Activated naive CD8-positive, alpha-beta T cell treated with anti-CD3 and anti-CD28 coated beads for 36 hours (primary cell): ENCODE data around the gene ACSL5. TPM values are rescaled to one million over a fixed set of nuclear protein-coding genes. Genes with fewer than 3 reads are reported as not detected.
"Not testable (repeated sequence)": the region's sequence is repeated elsewhere in the genome, so short reads cannot be mapped to it uniquely, and the experiment has no call there.

Experiments used
- DNase-seq: peaks from one replicate; pipeline ENCODE4 v3.0.0; 2021
- H3K27ac Mint-ChIP-seq: one replicate; pipeline ENCODE4 v1.8.0; 2022; ENCODE audit warnings: mild to moderate bottlenecking, moderate library complexity, mixed read lengths
- H3K27me3 Mint-ChIP-seq: one replicate; pipeline ENCODE4 v1.8.0; 2022; ENCODE audit warnings: mild to moderate bottlenecking, mixed read lengths
- H3K36me3 Mint-ChIP-seq: one replicate; pipeline ENCODE4 v1.8.0; 2021; ENCODE audit warnings: mild to moderate bottlenecking, mixed read lengths
- H3K4me1 Mint-ChIP-seq: one replicate; pipeline ENCODE4 v1.8.0; 2021; ENCODE audit warnings: mixed read lengths
- H3K4me3 Mint-ChIP-seq: one replicate; pipeline ENCODE4 v1.8.0; 2022; ENCODE audit warnings: mild to moderate bottlenecking, moderate library complexity, mixed read lengths
- H3K9me3 Mint-ChIP-seq: one replicate; pipeline ENCODE4 v1.8.0; 2022; ENCODE audit warnings: mixed read lengths
- total RNA-seq, 2 experiments: library from RNA; stranded (reverse); gene quantifications; one replicate each; pipeline ENCODE4 v1.2.3, GENCODE V29; 2021

ACSL5 gene
- total RNA-seq, 2 experiments from 2014 or later, result 50.3 to 54.3 TPM

- no peak overlapping the region for H3K27ac Mint-ChIP-seq
- no peak overlapping the region for H3K4me3 Mint-ChIP-seq
- DNase-seq, result no peak
- no peaks in the 10 kb centered on the region for H3K9me3 Mint-ChIP-seq
- no peaks in the 10 kb centered on the region for H3K27me3 Mint-ChIP-seq
- peaks cover 45% of the 10 kb centered on the region for H3K36me3 Mint-ChIP-seq
- peaks cover 2% of the 10 kb centered on the region for H3K4me1 Mint-ChIP-seq
Measured at GRCh38 chr10:112404617-112405016, 30.7 kb downstream of the ACSL5 start.

GRCh38 chr10:112406806-112407205, 32.9 kb downstream of the ACSL5 start:
- not testable (repeated sequence) for H3K27ac Mint-ChIP-seq, H3K9me3 Mint-ChIP-seq

GRCh38 chr10:112407696-112408095, 33.8 kb downstream of the ACSL5 start:
- Mint-ChIP-seq H3K4me1 (peaks cover 2% of the 10 kb centered on the region), H3K27me3 (no peaks in the 10 kb centered on the region), H3K27ac (no peak overlapping the region), H3K36me3 (peaks cover 48% of the 10 kb centered on the region), H3K9me3 (no peaks in the 10 kb centered on the region), H3K4me3 (no peak overlapping the region)
- DNase-seq, result no peak

More at GRCh38 chr10:112406806-112407205, 32.9 kb downstream of the ACSL5 start:
- H3K4me1 Mint-ChIP-seq, DNase-seq, H3K4me3 Mint-ChIP-seq, H3K27me3 Mint-ChIP-seq: not testable (repeated sequence)
- H3K36me3 Mint-ChIP-seq, result peaks cover 49% of the 10 kb centered on the region

DNA sequence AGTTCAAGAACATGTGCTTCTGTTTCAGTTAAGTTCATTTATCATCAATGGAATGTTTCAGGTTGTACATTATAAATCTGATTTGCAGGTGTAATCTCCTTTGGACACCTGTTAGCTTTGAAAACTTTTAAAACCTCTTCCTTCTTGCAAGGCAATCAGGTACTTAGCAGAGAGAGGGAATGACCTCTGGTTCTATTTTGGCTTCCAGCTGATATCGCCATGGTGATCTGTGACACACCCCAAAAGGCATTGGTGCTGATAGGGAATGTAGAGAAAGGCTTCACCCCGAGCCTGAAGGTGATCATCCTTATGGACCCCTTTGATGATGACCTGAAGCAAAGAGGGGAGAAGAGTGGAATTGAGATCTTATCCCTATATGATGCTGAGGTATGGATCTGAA, 35.4 kb downstream of the ACSL5 start:
- Mint-ChIP-seq H3K9me3 (no peaks in the 10 kb centered on the region), H3K4me1 (peaks cover 2% of the 10 kb centered on the region), H3K4me3 (no peak overlapping the region), H3K36me3 (peaks cover 42% of the 10 kb centered on the region), H3K27ac (no peak overlapping the region), H3K27me3 (no peaks in the 10 kb centered on the region)
- no peak for DNase-seq

DNA sequence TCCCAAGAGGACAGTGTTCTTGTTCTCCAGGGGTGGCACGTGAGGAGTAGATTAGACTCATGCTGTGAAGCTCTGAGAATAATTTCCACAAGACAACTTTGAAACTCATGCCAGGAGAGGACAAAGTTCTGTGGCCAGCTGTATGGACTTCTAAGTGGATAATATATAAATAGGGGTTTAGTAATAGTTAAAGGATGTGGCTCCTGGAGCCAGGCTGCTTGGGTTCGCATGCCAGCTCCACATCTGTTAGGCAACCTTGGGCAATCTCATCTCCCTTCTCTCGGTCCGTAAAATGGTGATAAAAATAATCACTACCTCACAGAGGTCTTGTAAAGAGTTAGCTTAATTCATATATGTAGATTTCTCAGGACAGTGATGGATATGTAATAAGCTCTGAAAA, 35.8 kb downstream of the ACSL5 start:
- no peaks in the 10 kb centered on the region for H3K9me3 Mint-ChIP-seq
- no peak for DNase-seq
- H3K4me1 Mint-ChIP-seq, result peaks cover 2% of the 10 kb centered on the region
- H3K4me3 Mint-ChIP-seq, result no peak overlapping the region
- peaks cover 42% of the 10 kb centered on the region for H3K36me3 Mint-ChIP-seq
- no peaks in the 10 kb centered on the region for H3K27me3 Mint-ChIP-seq
- H3K27ac Mint-ChIP-seq, result no peak overlapping the region

DNA sequence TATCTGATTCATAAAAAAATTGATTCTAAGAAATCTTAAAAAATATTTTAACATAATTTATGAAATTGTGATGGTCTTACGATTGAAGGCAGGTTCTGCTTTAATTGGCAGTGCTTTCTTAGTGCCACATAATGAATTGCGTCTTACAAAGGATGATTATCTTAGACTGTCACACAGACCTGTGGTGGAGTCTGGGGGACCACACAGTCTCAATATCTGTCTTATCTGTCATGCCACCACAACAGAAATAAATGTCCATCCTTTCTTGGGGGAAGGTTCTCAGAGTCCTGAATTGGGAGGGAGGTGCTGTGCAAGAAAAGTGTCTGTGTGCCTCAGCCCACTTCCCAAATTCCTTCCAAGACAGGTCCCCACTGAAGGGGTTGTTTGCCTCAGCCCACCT, 38.8 kb downstream of the ACSL5 start:
- Mint-ChIP-seq H3K4me1 (no peaks in the 10 kb centered on the region), H3K36me3 (peaks cover 34% of the 10 kb centered on the region), H3K9me3 (no peaks in the 10 kb centered on the region), H3K4me3 (no peak overlapping the region), H3K27me3 (no peaks in the 10 kb centered on the region), H3K27ac (no peak overlapping the region)
- DNase-seq, result no peak

GRCh38 chr10:112421731-112422130, 47.8 kb downstream of the ACSL5 start:
- H3K36me3 Mint-ChIP-seq, result peaks cover 32% of the 10 kb centered on the region

GRCh38 chr10:112424651-112425050, 50.7 kb downstream of the ACSL5 start:
- DNase-seq, result no peak
- no peaks in the 10 kb centered on the region for H3K27me3 Mint-ChIP-seq
- H3K4me3 Mint-ChIP-seq, result no peak overlapping the region
- no peak overlapping the region for H3K27ac Mint-ChIP-seq
- no peaks in the 10 kb centered on the region for H3K9me3 Mint-ChIP-seq
- no peaks in the 10 kb centered on the region for H3K4me1 Mint-ChIP-seq
- H3K36me3 Mint-ChIP-seq, result peaks cover 27% of the 10 kb centered on the region

More at GRCh38 chr10:112421731-112422130, 47.8 kb downstream of the ACSL5 start:
- H3K4me1 Mint-ChIP-seq, result no peaks in the 10 kb centered on the region
- H3K27me3 Mint-ChIP-seq, result no peaks in the 10 kb centered on the region
- no peak overlapping the region for H3K27ac Mint-ChIP-seq
- no peak overlapping the region for H3K4me3 Mint-ChIP-seq
- H3K9me3 Mint-ChIP-seq, result no peaks in the 10 kb centered on the region
- DNase-seq, result no peak

DNA sequence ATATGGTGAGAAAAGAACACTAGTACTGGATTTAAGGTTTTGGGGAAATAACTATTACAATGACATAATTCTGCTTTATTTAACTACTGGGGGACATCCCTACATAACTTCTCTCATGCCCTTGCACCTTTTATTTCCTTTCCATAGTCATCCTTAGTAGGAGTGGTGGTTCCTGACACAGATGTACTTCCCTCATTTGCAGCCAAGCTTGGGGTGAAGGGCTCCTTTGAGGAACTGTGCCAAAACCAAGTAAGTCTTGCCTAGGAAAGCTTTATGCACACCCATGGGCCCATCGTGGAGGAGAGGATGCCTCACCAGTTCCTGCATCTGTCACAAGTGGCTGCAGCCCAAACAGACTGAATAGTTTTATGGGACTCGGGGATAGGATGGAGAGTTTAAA, 52.2 kb downstream of the ACSL5 start:
- Mint-ChIP-seq H3K27me3 (no peaks in the 10 kb centered on the region), H3K9me3 (no peaks in the 10 kb centered on the region), H3K4me1 (no peaks in the 10 kb centered on the region), H3K27ac (no peak overlapping the region), H3K36me3 (peaks cover 22% of the 10 kb centered on the region), H3K4me3 (no peak overlapping the region)
- no peak for DNase-seq

DNA sequence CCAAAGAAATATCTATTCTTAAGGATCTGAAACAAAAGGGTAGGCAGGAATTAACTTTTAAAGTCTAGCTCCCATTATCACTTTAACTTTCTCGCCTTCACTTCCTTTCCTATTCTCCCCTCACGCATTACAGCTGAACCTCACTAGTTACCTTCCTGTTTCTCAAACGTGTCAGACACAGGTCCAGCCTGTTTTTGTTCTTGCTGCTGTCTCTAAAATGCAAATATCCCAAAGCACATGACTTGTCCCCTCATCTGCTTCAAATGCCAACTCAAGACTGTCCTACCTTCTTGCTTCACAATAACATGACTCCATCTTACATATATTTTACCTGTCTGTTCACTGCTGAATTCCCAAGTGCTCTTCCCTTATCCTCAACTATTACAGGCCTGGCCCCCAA, 55.2 kb downstream of the ACSL5 start:
- no peak for DNase-seq
- H3K27me3 Mint-ChIP-seq, result no peaks in the 10 kb centered on the region
- H3K27ac Mint-ChIP-seq, result peak overlapping the region; percentile 47
- no peaks in the 10 kb centered on the region for H3K4me1 Mint-ChIP-seq
- no peaks in the 10 kb centered on the region for H3K9me3 Mint-ChIP-seq
- peaks cover 10% of the 10 kb centered on the region for H3K36me3 Mint-ChIP-seq
- no peak overlapping the region for H3K4me3 Mint-ChIP-seq

GRCh38 chr10:112429654-112430230, 55.8 kb downstream of the ACSL5 start:
- Mint-ChIP-seq H3K9me3 (no peaks in the 10 kb centered on the region), H3K4me3 (no peak overlapping the region), H3K27ac (peak overlapping the region; percentile 47), H3K27me3 (no peaks in the 10 kb centered on the region), H3K36me3 (peaks cover 9% of the 10 kb centered on the region), H3K4me1 (no peaks in the 10 kb centered on the region)
- no peak for DNase-seq

- H3K9me3 Mint-ChIP-seq, result no peaks in the 10 kb centered on the region
- no peak overlapping the region for H3K27ac Mint-ChIP-seq
- no peak for DNase-seq
- no peaks in the 10 kb centered on the region for H3K36me3 Mint-ChIP-seq
- no peak overlapping the region for H3K4me3 Mint-ChIP-seq
- no peaks in the 10 kb centered on the region for H3K4me1 Mint-ChIP-seq
- no peaks in the 10 kb centered on the region for H3K27me3 Mint-ChIP-seq
Measured at GRCh38 chr10:112433136-112433535, 59.2 kb downstream of the ACSL5 start.

DNA sequence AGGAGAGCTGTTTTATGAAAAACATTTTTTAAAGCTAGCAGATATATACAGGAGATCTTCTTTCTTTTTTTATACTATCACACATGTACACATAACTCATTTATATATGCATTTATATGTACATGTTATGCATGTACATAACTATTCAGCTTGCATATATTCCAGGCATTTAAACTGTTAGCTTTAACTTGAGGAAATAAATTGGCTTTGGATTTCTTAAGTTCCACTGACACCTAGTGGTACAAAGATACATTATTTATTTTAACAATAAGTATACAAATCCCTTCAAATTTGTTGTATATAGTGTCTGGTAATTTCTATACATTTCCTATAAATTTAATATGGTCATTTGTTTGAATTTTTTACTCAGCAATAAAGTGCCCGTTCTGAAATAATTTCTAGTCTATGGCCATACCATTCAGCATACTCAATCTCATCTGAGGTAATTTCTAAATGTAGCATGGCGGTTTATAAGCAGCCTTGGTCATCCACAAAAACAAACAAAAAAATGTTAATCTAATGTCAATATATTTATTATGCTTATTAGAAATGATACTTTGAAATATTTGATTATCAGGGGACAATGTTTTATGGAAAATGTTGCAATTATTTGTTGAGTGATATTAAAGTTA, 61.2 kb downstream of the ACSL5 start:
- no peaks in the 10 kb centered on the region for H3K9me3 Mint-ChIP-seq
- H3K36me3 Mint-ChIP-seq, result peaks cover 2% of the 10 kb centered on the region
- H3K4me1 Mint-ChIP-seq, result no peaks in the 10 kb centered on the region
- H3K27ac Mint-ChIP-seq, result no peak overlapping the region
- DNase-seq, result no peak
- no peaks in the 10 kb centered on the region for H3K27me3 Mint-ChIP-seq
- H3K4me3 Mint-ChIP-seq, result no peak overlapping the region

- DNase-seq, result no peak
- Mint-ChIP-seq H3K4me3 (no peak overlapping the region), H3K27ac (no peak overlapping the region), H3K4me1 (peaks cover 14% of the 10 kb centered on the region), H3K9me3 (no peaks in the 10 kb centered on the region), H3K27me3 (no peaks in the 10 kb centered on the region), H3K36me3 (peaks cover 11% of the 10 kb centered on the region)
Measured at GRCh38 chr10:112438356-112438755, 64.4 kb downstream of the ACSL5 start.

DNA sequence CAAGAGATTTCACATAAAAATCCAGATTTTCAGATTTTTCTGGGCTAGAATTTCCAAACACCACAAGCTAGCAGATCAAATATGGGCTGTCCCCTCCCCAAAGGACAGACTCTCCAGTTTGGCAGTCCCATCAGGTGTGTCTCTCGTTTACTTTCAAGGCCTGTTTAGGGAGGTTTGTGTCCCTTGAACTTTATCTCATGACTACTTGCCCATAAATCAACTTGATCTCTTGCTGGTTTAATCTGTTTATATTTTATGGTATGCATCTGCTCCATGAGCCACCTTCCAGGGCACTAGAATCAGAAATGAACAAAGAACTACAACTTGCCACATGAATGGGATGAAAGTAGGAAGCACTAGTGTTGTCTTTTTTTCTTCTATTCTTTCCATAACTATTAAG, 67.6 kb downstream of the ACSL5 start:
- Mint-ChIP-seq H3K27ac (peak overlapping the region; percentile 55), H3K27me3 (no peaks in the 10 kb centered on the region), H3K4me1 (peaks cover 36% of the 10 kb centered on the region), H3K4me3 (no peak overlapping the region), H3K9me3 (no peaks in the 10 kb centered on the region), H3K36me3 (peaks cover 32% of the 10 kb centered on the region)
- DNase-seq, result no peak

DNA sequence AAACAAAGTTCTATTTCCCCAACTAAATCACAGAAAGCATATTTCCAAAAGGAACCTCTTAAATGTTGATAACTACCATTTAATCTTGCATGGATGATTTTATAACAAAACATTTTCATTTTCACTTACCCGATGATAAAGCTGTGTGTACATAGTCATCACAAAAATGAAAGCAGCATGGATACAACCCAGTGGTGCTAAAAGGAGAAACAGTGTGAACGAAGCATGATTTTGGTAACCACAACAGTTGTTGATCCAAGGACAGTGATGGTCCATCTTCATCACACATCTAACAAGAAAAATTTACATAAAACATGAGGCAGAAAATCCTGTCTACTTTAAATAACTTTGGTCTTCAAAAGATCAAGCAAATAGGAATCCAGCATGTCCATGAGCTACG, 68.1 kb downstream of the ACSL5 start:
- no peak for DNase-seq
- Mint-ChIP-seq H3K36me3 (peaks cover 32% of the 10 kb centered on the region), H3K4me3 (no peak overlapping the region), H3K27me3 (no peaks in the 10 kb centered on the region), H3K9me3 (no peaks in the 10 kb centered on the region), H3K27ac (peak overlapping the region; percentile 68), H3K4me1 (peaks cover 36% of the 10 kb centered on the region)
